IgD-negative memory B cell (primary cell): ENCODE results near the gene RAB3A. TPM values are rescaled to one million over a fixed set of nuclear protein-coding genes. Genes with fewer than 3 reads are reported as not detected.

Experiments
- H3K27ac Mint-ChIP-seq, 3 donors: one replicate each; pipeline ENCODE4 v1.8.0; 2020 to 2022; ENCODE audit warnings: mild to moderate bottlenecking in 3 of 3, mixed read lengths in 3 of 3, moderate library complexity in 1 of 3
- H3K27me3 Mint-ChIP-seq: one replicate; pipeline ENCODE4 v1.8.0; 2021; ENCODE audit warnings: mixed read lengths
- H3K36me3 Mint-ChIP-seq: one replicate; pipeline ENCODE4 v1.8.0; 2020; ENCODE audit warnings: mild to moderate bottlenecking, mixed read lengths
- H3K4me1 Mint-ChIP-seq, 3 donors: one replicate each; pipeline ENCODE4 v1.8.0; 2020 to 2022; ENCODE audit warnings: mixed read lengths in 3 of 3, mild to moderate bottlenecking in 1 of 3
- H3K4me3 Mint-ChIP-seq, 4 donors: one replicate each; pipeline ENCODE4 v1.8.0; 2020 to 2022; ENCODE audit warnings: mild to moderate bottlenecking in 4 of 4, mixed read lengths in 4 of 4, moderate library complexity in 3 of 4
- H3K9me3 Mint-ChIP-seq, 3 donors: one replicate each; pipeline ENCODE4 v1.8.0; 2020 to 2021; ENCODE audit warnings: mixed read lengths in 3 of 3, mild to moderate bottlenecking in 1 of 3
- polyA plus RNA-seq: library from polyadenylated mRNA; unstranded; fragments of 300-500 nt; fragmentation: Illumina TruSeq; gene quantifications from one replicate; pipeline ENCODE4 v1.2.3, GENCODE V29; 2021

Gene RAB3A
- polyA plus RNA-seq, 1 donor from 2014 or later: 1.5 TPM

- H3K27me3 Mint-ChIP-seq: peaks cover under 1% of the 10 kb centered on the region
- H3K27ac Mint-ChIP-seq: peak overlapping the region; percentile 98 to 99 (median 99)
- H3K4me1 Mint-ChIP-seq: peaks cover 31 to 50% (median 48%) of the 10 kb centered on the region in 3 donors
- no peaks in the 10 kb centered on the region for H3K9me3 Mint-ChIP-seq
- peaks cover 17% of the 10 kb centered on the region for H3K36me3 Mint-ChIP-seq
- H3K4me3 Mint-ChIP-seq: peak overlapping the region; percentile 95 to 99 (median 98)
Measured at GRCh38 chr19:18173054-18173571, 30.7 kb downstream of the RAB3A start.

GRCh38 chr19:18172331-18173053, 31.4 kb downstream of the RAB3A start:
- Mint-ChIP-seq H3K4me1 (peaks cover 34 to 56% (median 48%) of the 10 kb centered on the region in 3 donors), H3K4me3 (peak overlapping the region; percentile 95 to 99 (median 98)), H3K27ac (peak overlapping the region; percentile 98 to 99 (median 99)), H3K9me3 (no peaks in the 10 kb centered on the region), H3K36me3 (peaks cover 18% of the 10 kb centered on the region), H3K27me3 (peaks cover 2% of the 10 kb centered on the region)

DNA sequence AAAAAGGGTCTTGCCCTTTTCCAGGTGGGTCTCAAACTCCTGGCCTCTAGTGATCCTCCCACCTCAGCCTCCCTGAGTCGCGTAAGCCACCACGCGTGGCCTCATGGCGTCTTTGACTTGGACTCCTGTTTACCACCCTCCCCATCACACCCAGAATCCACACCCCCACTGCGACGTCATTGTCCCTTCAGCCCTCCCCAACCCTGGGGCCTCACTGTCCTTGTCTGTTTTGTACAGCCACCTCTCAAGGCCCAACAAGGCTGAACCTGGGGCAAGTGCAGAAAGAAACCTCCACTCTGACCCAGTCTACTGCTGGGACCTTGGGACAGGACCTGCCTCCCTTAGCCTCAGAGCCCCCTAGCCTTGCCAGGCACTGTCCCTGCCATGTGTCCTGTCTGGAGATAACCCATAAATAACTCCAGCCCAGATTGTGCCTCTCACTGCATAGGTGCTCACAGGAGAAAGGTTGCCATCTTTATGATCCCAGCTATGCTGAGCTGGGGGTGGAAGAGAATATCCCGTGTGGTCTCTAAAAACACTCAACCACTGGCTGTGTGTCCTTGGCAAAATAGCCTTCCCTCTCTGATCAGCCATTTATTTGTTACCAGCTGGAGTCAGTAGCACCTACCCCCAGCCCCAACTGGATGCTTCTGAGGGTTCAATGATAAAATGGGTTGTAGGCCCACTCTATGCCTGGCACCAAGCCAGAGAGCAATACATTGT, 32.1 kb downstream of the RAB3A start:
- Mint-ChIP-seq H3K27ac (peak overlapping the region; percentile 98 to 99 (median 99)), H3K9me3 (no peaks in the 10 kb centered on the region), H3K4me3 (peak overlapping the region; percentile 76 to 99 (median 98)), H3K4me1 (peaks cover 34 to 52% (median 44%) of the 10 kb centered on the region in 3 donors), H3K36me3 (peaks cover 13% of the 10 kb centered on the region), H3K27me3 (peaks cover 2% of the 10 kb centered on the region)

DNA sequence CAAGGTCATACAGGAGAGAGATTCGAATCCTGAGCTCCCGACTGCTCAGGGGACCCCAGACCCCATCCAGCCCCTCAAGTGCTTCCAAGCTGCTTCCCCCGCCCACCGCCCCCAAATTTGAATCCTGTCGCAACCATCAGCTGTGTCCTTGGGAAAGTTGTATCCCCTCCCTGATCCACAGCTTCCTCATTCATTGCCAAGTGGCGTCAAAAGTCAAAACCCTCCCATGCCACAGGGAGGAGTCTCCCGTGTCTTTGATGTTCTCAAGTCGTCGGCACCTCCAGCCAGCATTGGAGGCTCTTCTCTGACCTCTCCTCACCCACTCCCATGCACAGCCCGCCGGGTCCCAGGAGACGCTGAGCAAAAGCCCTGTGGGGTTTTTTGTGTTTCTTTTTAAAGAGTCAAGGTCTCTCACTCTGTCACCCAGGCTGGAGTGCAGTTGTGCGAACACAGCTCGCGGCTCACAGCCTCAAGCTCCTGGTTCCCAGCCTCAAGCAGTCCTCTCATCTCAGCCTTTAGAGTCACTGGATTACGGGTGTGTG, 33.1 kb downstream of the RAB3A start:
- Mint-ChIP-seq H3K27me3 (peaks cover 2% of the 10 kb centered on the region), H3K9me3 (no peaks in the 10 kb centered on the region), H3K4me1 (peaks cover 37 to 49% (median 38%) of the 10 kb centered on the region in 3 donors), H3K4me3 (peak overlapping the region; percentile 76 to 98 (median 98)), H3K36me3 (peaks cover 10% of the 10 kb centered on the region), H3K27ac (peak overlapping the region; percentile 98 to 99 (median 99))

DNA sequence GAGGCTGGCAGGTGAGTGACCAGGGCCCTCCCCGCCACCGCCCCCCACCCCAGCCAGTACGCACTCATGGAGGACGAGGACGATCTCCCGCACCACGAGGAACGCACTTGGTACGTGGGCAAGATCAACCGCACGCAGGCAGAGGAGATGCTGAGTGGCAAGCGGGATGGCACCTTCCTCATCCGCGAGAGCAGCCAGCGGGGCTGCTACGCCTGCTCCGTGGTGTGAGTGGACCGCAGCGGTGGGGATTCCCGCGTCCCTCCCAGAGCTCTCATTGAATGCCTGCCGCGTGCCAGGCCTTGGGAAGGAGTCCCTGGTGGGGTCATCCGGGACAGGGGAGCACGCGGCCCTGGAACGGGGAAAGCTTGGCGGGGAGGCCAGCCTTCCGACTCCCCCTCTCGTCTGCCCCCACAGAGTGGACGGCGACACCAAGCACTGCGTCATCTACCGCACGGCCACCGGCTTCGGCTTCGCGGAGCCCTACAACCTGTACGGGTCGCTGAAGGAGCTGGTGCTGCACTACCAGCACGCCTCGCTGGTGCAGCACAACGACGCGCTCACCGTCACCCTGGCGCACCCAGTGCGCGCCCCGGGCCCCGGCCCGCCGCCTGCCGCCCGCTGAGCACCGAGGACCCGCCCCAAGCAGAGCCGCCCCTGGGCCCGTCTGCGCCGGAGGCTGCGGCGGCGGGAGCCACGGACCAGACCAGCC, 35.0 kb downstream of the RAB3A start:
- Mint-ChIP-seq H3K9me3 (no peaks in the 10 kb centered on the region), H3K27me3 (peaks cover 2% of the 10 kb centered on the region), H3K36me3 (peaks cover 6% of the 10 kb centered on the region), H3K4me1 (peaks cover 35 to 47% (median 36%) of the 10 kb centered on the region in 3 donors), H3K27ac (peak overlapping the region; percentile 98 to 99 (median 99)), H3K4me3 (peak overlapping the region; percentile 76 to 98 (median 98))

DNA sequence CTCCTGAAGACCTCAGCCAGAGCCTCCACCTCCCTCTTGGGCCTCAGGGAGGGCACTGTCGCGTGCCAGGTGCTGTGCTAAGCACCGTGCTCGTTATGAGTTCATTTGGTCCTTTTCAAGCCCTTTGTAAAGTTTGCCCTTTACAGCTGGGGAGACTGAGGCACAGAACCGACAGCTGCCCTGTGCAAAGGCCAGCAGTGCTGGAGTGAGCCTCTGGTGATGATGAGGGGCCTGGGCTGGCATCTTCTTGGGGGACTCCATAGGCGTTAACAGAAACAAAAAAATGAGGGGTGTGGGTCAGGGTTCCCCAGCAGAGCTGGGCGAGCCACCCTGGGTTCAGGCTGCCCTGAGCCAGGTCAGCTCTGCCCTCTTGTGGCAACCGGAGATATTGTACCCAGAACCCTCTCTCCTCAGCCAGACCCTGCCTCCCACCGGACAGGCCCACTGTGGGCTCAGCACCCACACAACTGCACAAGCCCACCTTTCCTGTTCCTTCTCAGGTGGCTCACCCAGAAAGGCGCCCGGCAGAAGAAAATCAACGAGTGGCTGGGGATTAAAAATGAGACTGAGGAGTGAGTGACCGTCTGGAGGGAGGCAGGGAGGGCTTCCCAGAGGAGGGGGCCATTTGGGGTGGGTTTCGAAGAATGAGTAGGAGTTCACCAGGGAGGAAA, 35.7 kb downstream of the RAB3A start:
- peak overlapping the region; percentile 76 to 98 (median 90) for H3K4me3 Mint-ChIP-seq
- H3K36me3 Mint-ChIP-seq: peaks cover 6% of the 10 kb centered on the region
- no peaks in the 10 kb centered on the region for H3K9me3 Mint-ChIP-seq
- peaks cover 2% of the 10 kb centered on the region for H3K27me3 Mint-ChIP-seq
- H3K27ac Mint-ChIP-seq: peak overlapping the region; percentile 90 to 99 (median 98)
- peaks cover 34 to 45% (median 35%) of the 10 kb centered on the region in 3 donors for H3K4me1 Mint-ChIP-seq

GRCh38 chr19:18167011-18167410, 36.8 kb downstream of the RAB3A start:
- H3K4me3 Mint-ChIP-seq: peak overlapping the region in 1 of 4 donors; percentile 98
- H3K4me1 Mint-ChIP-seq: peaks cover 25 to 38% (median 33%) of the 10 kb centered on the region in 3 donors
- peak overlapping the region in 1 of 3 donors; percentile 99 for H3K27ac Mint-ChIP-seq
- H3K27me3 Mint-ChIP-seq: peaks cover 2% of the 10 kb centered on the region
- peaks cover 6% of the 10 kb centered on the region for H3K36me3 Mint-ChIP-seq
- no peaks in the 10 kb centered on the region for H3K9me3 Mint-ChIP-seq

DNA sequence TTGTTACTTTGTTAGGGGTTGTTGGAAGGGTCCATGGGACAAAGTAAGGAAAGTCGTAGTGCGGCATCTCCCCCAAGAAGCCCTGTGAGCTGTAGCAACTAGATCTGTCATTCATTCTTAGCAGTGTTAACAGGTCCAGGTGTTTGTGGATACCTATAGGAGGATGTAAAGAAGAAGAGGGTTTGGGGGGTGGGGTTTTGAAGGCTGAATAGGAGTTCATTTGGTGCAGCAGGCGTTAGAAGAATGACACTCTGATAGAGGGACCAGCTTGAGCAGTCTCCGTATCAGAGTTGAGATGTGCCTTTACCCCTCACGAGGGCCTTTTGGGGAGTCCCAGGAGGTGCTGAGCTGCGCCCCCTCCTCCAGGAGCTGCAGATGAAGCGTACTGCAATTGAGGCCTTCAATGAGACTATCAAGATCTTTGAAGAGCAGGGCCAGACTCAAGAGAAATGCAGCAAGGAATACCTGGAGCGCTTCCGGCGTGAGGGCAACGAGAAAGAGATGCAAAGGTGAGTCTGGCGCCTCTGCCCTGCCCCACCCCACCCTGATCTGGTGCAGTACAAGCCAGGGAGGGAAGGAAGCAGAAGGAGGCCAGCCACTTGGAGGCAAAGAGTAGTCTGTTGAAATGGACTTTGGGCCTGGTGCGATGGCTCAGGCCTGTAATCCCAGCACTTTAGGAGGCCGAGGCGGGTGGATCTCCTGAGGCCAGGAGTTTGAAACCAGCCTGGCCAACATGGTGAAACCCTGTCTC, 37.9 kb downstream of the RAB3A start:
- H3K4me3 Mint-ChIP-seq: peak overlapping the region in 1 of 4 donors; percentile 98

GRCh38 chr19:18164072-18164471, 39.8 kb downstream of the RAB3A start:
- H3K4me3 Mint-ChIP-seq: no peak overlapping the region
- no peaks in the 10 kb centered on the region for H3K9me3 Mint-ChIP-seq
- H3K27ac Mint-ChIP-seq: peak overlapping the region in 1 of 3 donors; percentile 36
- H3K4me1 Mint-ChIP-seq: peaks cover 11 to 21% (median 17%) of the 10 kb centered on the region in 3 donors
- peaks cover 2% of the 10 kb centered on the region for H3K27me3 Mint-ChIP-seq
- peaks cover 3% of the 10 kb centered on the region for H3K36me3 Mint-ChIP-seq

More for the DNA sequence above, 37.9 kb downstream of the RAB3A start:
- no peaks in the 10 kb centered on the region for H3K9me3 Mint-ChIP-seq
- H3K4me1 Mint-ChIP-seq: peaks cover 16 to 29% (median 28%) of the 10 kb centered on the region in 3 donors
- H3K36me3 Mint-ChIP-seq: peaks cover 6% of the 10 kb centered on the region
- peaks cover 2% of the 10 kb centered on the region for H3K27me3 Mint-ChIP-seq
- H3K27ac Mint-ChIP-seq: peak overlapping the region in 2 of 3 donors; percentile 72 to 79

- Mint-ChIP-seq H3K9me3 (no peaks in the 10 kb centered on the region), H3K27me3 (no peaks in the 10 kb centered on the region), H3K4me1 (peaks cover 3 to 11% (median 10%) of the 10 kb centered on the region in 3 donors), H3K4me3 (peak overlapping the region in 2 of 4 donors; percentile 55 to 73), H3K27ac (peak overlapping the region in 1 of 3 donors; percentile 25), H3K36me3 (no peaks in the 10 kb centered on the region)
Measured at GRCh38 chr19:18161636-18162002, 42.2 kb downstream of the RAB3A start.

- Mint-ChIP-seq H3K36me3 (no peaks in the 10 kb centered on the region), H3K27me3 (no peaks in the 10 kb centered on the region), H3K27ac (peak overlapping the region in 1 of 3 donors; percentile 76), H3K4me1 (peaks cover 3 to 10% (median 8%) of the 10 kb centered on the region in 3 donors), H3K4me3 (peak overlapping the region in 3 of 4 donors; percentile 60 to 86 (median 70)), H3K9me3 (no peaks in the 10 kb centered on the region)
Measured at GRCh38 chr19:18160971-18161635, 42.7 kb downstream of the RAB3A start.

GRCh38 chr19:18160493-18160970, 43.3 kb downstream of the RAB3A start:
- Mint-ChIP-seq H3K9me3 (no peaks in the 10 kb centered on the region), H3K4me3 (peak overlapping the region; percentile 60 to 90 (median 78)), H3K27me3 (no peaks in the 10 kb centered on the region), H3K27ac (peak overlapping the region in 1 of 3 donors; percentile 76), H3K4me1 (peaks cover 3 to 7% (median 5%) of the 10 kb centered on the region in 3 donors), H3K36me3 (no peaks in the 10 kb centered on the region)

- Mint-ChIP-seq H3K9me3 (no peaks in the 10 kb centered on the region), H3K36me3 (no peaks in the 10 kb centered on the region), H3K27me3 (no peaks in the 10 kb centered on the region), H3K27ac (peak overlapping the region in 1 of 3 donors; percentile 76), H3K4me1 (peaks cover 4 to 7% (median 5%) of the 10 kb centered on the region in 3 donors), H3K4me3 (peak overlapping the region in 2 of 4 donors; percentile 86 to 90)
Measured at GRCh38 chr19:18159810-18160209, 44.0 kb downstream of the RAB3A start.
